Stimulated activated CD4-positive, alpha-beta T cell treated with anti-CD3 and anti-CD28 coated beads, Interleukin-4, amount 100 ng/mL, for 1 hour (primary cell): ENCODE results near the gene ZBP1.

Source experiments
- DNase-seq: peaks from one replicate; pipeline ENCODE4 v3.0.0-alpha.2; 2020

The ZBP1 gene

GRCh38 chr20:57616143-57616951 is 3.9 kb downstream of the ZBP1 start:
- DNase-seq = no peak

GRCh38 chr20:57615445-57615811 is 4.8 kb downstream of the ZBP1 start:
- no peak for DNase-seq

GRCh38 chr20:57614490-57615444 is 5.5 kb downstream of the ZBP1 start:
- no peak for DNase-seq

- DNase-seq = no peak
These were observed 6.7 kb downstream of the ZBP1 start for GRCh38 chr20:57613481-57613921.

GRCh38 chr20:57612916-57613315 is 7.3 kb downstream of the ZBP1 start:
- DNase-seq = no peak

GRCh38 chr20:57612436-57612835 is 7.8 kb downstream of the ZBP1 start:
- no peak for DNase-seq

- DNase-seq = no peak
These were observed 8.5 kb downstream of the ZBP1 start for GRCh38 chr20:57611586-57612311.

- DNase-seq = no peak
These were observed 9.8 kb downstream of the ZBP1 start for GRCh38 chr20:57610261-57610952.

- no peak for DNase-seq
These were observed 10.4 kb downstream of the ZBP1 start for GRCh38 chr20:57609842-57610167.

- no peak for DNase-seq
These were observed 11.0 kb downstream of the ZBP1 start for GRCh38 chr20:57609086-57609841.

- DNase-seq = no peak
These were observed 11.7 kb downstream of the ZBP1 start for GRCh38 chr20:57608516-57608915.

GRCh38 chr20:57605878-57606277 is 14.3 kb downstream of the ZBP1 start:
- DNase-seq = no peak

- no peak for DNase-seq
These were observed 15.2 kb downstream of the ZBP1 start for GRCh38 chr20:57605045-57605444.

- no peak for DNase-seq
These were observed 17.1 kb downstream of the ZBP1 start for GRCh38 chr20:57603120-57603519.

GRCh38 chr20:57601737-57602136 is 18.5 kb downstream of the ZBP1 start:
- DNase-seq = no peak

GRCh38 chr20:57601211-57601570 is 19.0 kb downstream of the ZBP1 start:
- no peak for DNase-seq

- no peak for DNase-seq
These were observed 19.7 kb downstream of the ZBP1 start for GRCh38 chr20:57600320-57601210.

GRCh38 chr20:57598491-57598890 is 21.7 kb downstream of the ZBP1 start:
- DNase-seq = no peak

- no peak for DNase-seq
These were observed 22.2 kb downstream of the ZBP1 start for GRCh38 chr20:57598060-57598459.

GRCh38 chr20:57596998-57597939 is 23.0 kb downstream of the ZBP1 start:
- DNase-seq = peak; percentile 78
